NT2/D1 (cell line): Measurements from ENCODE around the gene ELN.

ENCODE experiments used
- SUZ12 ChIP-seq: IDR thresholded peaks from 2 replicates; pipeline ENCODE4 v1.6.1; 2011; ENCODE audit not compliant: insufficient read length, insufficient read depth; ENCODE audit errors: extremely low read depth
- YY1 ChIP-seq: IDR thresholded peaks from 2 replicates; pipeline ENCODE4 v1.6.1; 2011; ENCODE audit not compliant: insufficient read length, insufficient read depth
- ZNF274 ChIP-seq: IDR thresholded peaks from 2 replicates; pipeline ENCODE4 v1.6.1; 2011; ENCODE audit warnings: mild to moderate bottlenecking, low read depth, low read length

GRCh38 chr7:74071121-74071520 is 43.1 kb downstream of the ELN start:
- TF ChIP-seq YY1 (no peak), SUZ12 (no peak), ZNF274 (no peak)
